GM19035 (cell line): Measurements from ENCODE around the gene ACOT2.

Experiments used
- ATAC-seq: cut with Tn5 transposase; IDR thresholded peaks from one replicate; pipeline ENCODE4 v1.9.1; 2021; ENCODE audit not compliant: unreplicated experiment

The ACOT2 gene

DNA sequence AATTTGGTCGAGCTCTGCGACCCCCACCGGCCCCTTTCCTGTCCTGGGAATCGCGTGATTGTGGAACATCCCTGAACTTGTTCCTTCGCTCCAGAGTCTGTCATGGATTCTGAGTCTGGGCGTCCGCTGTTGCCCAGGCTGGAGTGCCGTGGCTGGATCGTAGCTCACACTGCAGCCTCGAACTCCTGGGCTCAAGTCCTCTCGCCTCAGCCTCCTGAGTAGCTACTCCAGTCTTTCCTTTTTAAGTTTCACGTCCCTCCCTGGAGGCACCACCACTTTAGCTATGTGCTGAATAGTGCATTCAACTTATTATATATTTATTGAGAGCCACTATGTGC is 44.0 kb downstream of the ACOT2 start:
- no peak for ATAC-seq

DNA sequence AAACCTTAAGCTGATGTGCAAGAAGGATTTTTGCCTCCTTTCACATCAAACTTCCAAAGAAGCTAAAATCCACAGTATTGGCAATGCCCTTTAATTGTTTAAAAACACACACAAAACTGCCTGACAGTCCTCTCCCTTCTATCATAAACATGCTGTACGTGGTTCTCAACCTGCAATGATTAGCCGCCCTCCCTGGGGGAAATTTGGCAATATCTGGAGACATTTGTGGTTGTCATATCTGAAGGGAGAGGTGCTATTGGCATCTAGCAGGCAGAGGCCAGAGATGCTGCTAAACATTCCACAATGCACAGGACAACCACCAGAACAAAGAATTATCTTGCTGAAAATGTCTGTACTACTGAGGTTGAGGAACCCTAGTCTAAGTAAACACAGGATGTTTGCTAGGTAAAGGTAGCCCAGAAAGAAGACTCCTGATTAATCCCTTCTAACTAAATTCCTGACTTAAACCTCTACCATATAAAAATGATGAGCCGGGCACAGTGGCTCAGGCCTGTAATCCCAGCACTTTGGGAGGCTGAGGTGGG is 44.5 kb downstream of the ACOT2 start:
- ATAC-seq = no peak

GRCh38 chr14:73616831-73617230 is 47.8 kb downstream of the ACOT2 start:
- no peak for ATAC-seq

DNA sequence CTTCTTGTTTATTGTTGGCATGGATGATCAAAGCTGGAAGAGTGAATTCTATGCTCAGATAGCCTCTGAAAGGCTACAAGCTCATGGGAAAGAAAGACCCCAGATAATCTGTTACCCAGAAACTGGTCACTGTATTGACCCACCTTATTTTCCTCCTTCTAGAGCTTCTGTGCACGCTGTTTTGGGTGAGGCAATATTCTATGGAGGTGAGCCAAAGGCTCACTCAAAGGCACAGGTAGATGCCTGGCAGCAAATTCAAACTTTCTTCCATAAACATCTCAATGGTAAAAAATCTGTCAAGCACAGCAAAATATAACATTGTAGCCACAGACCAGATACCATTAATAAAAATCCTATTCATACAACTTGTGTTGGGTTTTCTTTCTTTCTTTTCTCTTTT is 50.5 kb downstream of the ACOT2 start:
- no peak for ATAC-seq

- ATAC-seq = no peak
These were observed 51.3 kb downstream of the ACOT2 start for GRCh38 chr14:73620268-73620667.

DNA sequence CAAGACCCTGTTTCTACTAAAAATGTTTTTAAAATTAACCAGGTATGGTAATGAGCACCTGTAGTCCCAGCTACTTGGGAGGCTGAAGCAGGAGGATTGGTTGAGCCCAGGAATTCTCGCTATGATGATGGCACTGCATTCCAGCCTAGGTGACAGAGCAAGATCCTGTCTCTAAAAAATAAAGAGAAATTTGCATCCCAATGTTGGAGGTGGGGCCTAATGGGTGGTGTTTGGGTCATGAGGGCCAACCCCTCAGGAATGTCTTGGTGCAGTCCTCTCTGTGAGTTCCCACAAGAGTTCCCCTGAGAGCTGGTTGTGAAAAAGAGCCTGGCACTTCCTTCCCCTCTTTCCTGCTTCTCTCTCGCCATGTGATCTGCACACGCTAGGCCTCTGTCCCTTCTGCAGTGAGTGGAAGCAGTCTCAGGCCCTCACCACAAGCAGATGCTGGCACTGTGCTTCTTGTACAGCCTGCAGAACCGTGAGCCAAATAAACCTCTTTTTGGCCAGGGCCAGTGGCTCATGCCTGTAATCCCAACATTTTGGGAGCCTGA is 54.6 kb downstream of the ACOT2 start:
- no peak for ATAC-seq
